ENCODE measurements around the gene GRK5.

DNA sequence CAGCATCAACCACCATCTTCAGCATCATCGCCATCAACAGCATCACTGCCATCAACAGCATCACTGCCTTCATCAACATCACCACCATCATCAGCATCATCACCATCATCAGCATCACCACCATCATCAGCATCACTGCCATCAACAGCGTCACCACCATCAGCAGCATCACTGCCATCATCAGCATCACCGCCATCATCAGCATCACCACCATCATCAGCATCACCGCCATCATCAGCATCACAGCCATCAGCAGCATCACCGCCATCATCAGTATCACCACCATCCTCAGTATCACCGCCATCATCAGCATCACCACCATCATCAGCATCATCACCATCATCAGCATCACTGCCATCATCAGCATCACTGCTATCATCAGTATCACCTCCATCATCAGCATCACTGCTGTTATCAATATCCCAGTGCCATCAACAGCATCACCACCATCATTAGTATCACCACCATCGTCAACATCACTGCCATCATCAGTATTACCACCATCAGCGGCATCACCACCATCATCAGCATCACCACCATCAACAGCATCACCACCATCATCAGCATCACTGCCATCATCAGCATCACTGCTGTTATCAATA, 220.0 kb downstream of the GRK5 start:
- TF ChIP-seq EP300 (IDR thresholded peaks at IDR 0.05) (no peak), CTCF (IDR thresholded peaks at IDR 0.05) (no peak), POLR2A (IDR thresholded peaks at IDR 0.05) (no peak)

Measured in sigmoid colon (tissue), 4 donors.